Vagina (tissue), 2 donors: ENCODE results near the gene SLC39A11.
"Not testable (repeated sequence)": the region's sequence is repeated elsewhere in the genome, so short reads cannot be mapped to it uniquely, and the experiment has no call there.

Experiments
- CTCF ChIP-seq, 3 experiments: fragments of 450-650 bp in 2 of 3; fragments of 200-600 bp in 1 of 3; sonication (generic) in 1 of 3; IDR thresholded peaks; one replicate each; pipeline ENCODE4 v1.5.1; 2017 to 2019; ENCODE audit warnings: antibody characterized with exemption in 3 of 3, mild to moderate bottlenecking in 2 of 3, moderate library complexity in 2 of 3
- POLR2AphosphoS5 ChIP-seq, 2 donors: sonication (generic); formaldehyde crosslinking; IDR thresholded peaks; one replicate each; pipeline ENCODE4 v1.9.0; 2017; ENCODE audit warnings: antibody characterized with exemption in 2 of 2, mild to moderate bottlenecking in 2 of 2, low read depth in 1 of 2; ENCODE audit not compliant: insufficient read depth in 1 of 2

GRCh38 chr17:73067699-73068098, 24.8 kb downstream of the SLC39A11 start:
- TF ChIP-seq CTCF (IDR thresholded peaks at IDR 0.05); POLR2AphosphoS5 (IDR thresholded peaks at IDR 0.05; ENCODE audit: insufficient read depth in 1 of 2, low read depth in 1 of 2): not testable (repeated sequence)
